ENCODE results near the gene SEC23A. TPM values are rescaled to one million over a fixed set of nuclear protein-coding genes. Genes with fewer than 3 reads are reported as not detected.

SEC23A gene
- total and polyA plus RNA-seq, 2 of the 8 experiments (the other 6 are each of a cell fraction or from before 2014, with no cell fraction given), result 30.9 to 58.2 TPM

GRCh38 chr14:39102265-39102968, 618 bp downstream of the SEC23A start:
- H4K91ac ChIP-seq (replicated peaks; ENCODE audit: insufficient read length, low read length), result no peak overlapping the region
- H3K56ac ChIP-seq (replicated peaks; ENCODE audit: insufficient read length, low read depth, low read length), result peak overlapping the region; percentile 2
- H3K4me3 ChIP-seq (ENCODE audit: extremely low read depth in 1 of 4, insufficient read depth in 2 of 4, low read depth in 3 of 4, low read length in 4 of 4), result peak overlapping the region; percentile 81 to 85 (median 82)
- peak overlapping the region; percentile 70; the same call in 1 of the 2 replicates for H3K27ac ChIP-seq (ENCODE audit: low read depth, low read length)
- H2BK20ac ChIP-seq (ENCODE audit: low read length), result no peak overlapping the region
- no peak for TF ChIP-seq GABPA (IDR thresholded peaks at IDR 0.05; ENCODE audit: borderline replicate concordance, insufficient read depth, low read length)
- no peak for TF ChIP-seq SIX5 (IDR thresholded peaks at IDR 0.05; ENCODE audit: low read depth, low read length)
- no peak for TF ChIP-seq ATF3 (IDR thresholded peaks at IDR 0.05; ENCODE audit: insufficient read depth, low read depth, low read length)
- no peak for TF ChIP-seq JUND (IDR thresholded peaks at IDR 0.05; ENCODE audit: low read length)
- ChIA-PET POLR2A (ENCODE audit: partially characterized antibody) (interaction anchor here (0.9 to 3.7 kb wide), 14 partner anchors 10 to 330 kb away, joined by 3 to 23 read pairs (median 6); partner anchors contain the start of genes FBXO33, GEMIN2, PNN and TRAPPC6B), CTCF (ENCODE audit: partially characterized antibody) (no interaction called here)
- H3K23me2 ChIP-seq (ENCODE audit: low read depth, low read length), result peaks cover 3% of the 10 kb centered on the region; the same call in 1 of the 2 replicates
- peak overlapping the region; percentile 3; the same call in 1 of the 2 replicates for H2AFZ ChIP-seq (ENCODE audit: low read length)
- H3K9ac ChIP-seq (replicated peaks in 1 of 4; ENCODE audit: extremely low read depth in 1 of 4, low read depth in 3 of 4, low read length in 3 of 4), result peak overlapping the region; percentile 78 to 87 (median 87)
- H2BK15ac ChIP-seq (ENCODE audit: low read length), result no peak overlapping the region
- no peak overlapping the region for H2AK5ac ChIP-seq (ENCODE audit: low read depth, low read length)
- no peak overlapping the region for H3K4ac ChIP-seq (replicated peaks; ENCODE audit: insufficient read length, low read depth, low read length)
- peaks cover 0 to 43% of the 10 kb centered on the region in 2 experiments; a peak in 3 of 4 replicates for H3K79me2 ChIP-seq (ENCODE audit: control insufficient read depth in 1 of 2, insufficient read depth in 2 of 2, low read length in 2 of 2)
- FAIRE-seq (no peak), DNase-seq (ENCODE audit: low read depth in 1 of 2, low spot score in 2 of 2) (no peak)
- peak overlapping the region; percentile 65 for H3K18ac ChIP-seq (ENCODE audit: extremely low read depth, low read length)
- no peaks in the 10 kb centered on the region for H3K9me3 ChIP-seq (ENCODE audit: insufficient read depth in 2 of 2, low read depth in 1 of 2, low read length in 1 of 2)
- no peak overlapping the region for H2BK120ac ChIP-seq (replicated peaks; ENCODE audit: low read depth, low read length)
- peak overlapping the region; percentile 41 for H4K5ac ChIP-seq (ENCODE audit: insufficient read length, low read depth, low read length)
- peak overlapping the region; percentile 67 to 84 for H3K4me2 ChIP-seq (ENCODE audit: insufficient read depth in 1 of 2, low read depth in 2 of 2, low read length in 2 of 2)
- H3K36me3 ChIP-seq (ENCODE audit: control insufficient read depth in 2 of 4, insufficient read depth in 4 of 4, low read length in 3 of 4), result no peaks in the 10 kb centered on the region
- H3K14ac ChIP-seq (ENCODE audit: insufficient read length), result no peak overlapping the region
- H4K8ac ChIP-seq (ENCODE audit: extremely low read depth, insufficient read depth, low read length), result no peak overlapping the region
- H2BK12ac ChIP-seq (ENCODE audit: low read depth, low read length), result no peak overlapping the region
- no peak overlapping the region for H3K23ac ChIP-seq (ENCODE audit: insufficient read length)
- no peaks in the 10 kb centered on the region for H4K20me1 ChIP-seq (replicated peaks in 1 of 2; ENCODE audit: control insufficient read depth in 1 of 2, insufficient read depth in 2 of 2, low read length in 2 of 2)
- no peaks in the 10 kb centered on the region for H3K79me1 ChIP-seq (ENCODE audit: low read depth, low read length)
- H3K4me1 ChIP-seq (replicated peaks in 1 of 4; ENCODE audit: control insufficient read depth in 3 of 4, insufficient read depth in 4 of 4, low read length in 3 of 4), result peaks cover 0 to 3% (median 1%) of the 10 kb centered on the region in 4 experiments; a peak in 3 of 7 replicates
- H2BK5ac ChIP-seq (ENCODE audit: low read depth, low read length), result peak overlapping the region; percentile 81; the same call in 1 of the 2 replicates
- WGBS, 2 experiments (ENCODE audit: extremely low coverage in 1 of 2, insufficient coverage in 1 of 2, insufficient read length in 1 of 2, insufficient replicate concordance in 2 of 2, low coverage in 1 of 2, low lambda C conversion rate in 2 of 2, missing lambda C conversion rate in 1 of 2), result 15% methylated on average over 12 of the region's 23 CpGs; no CpG with 5 or more reads in 1 of the 2 experiments
- no peaks in the 10 kb centered on the region for H3K27me3 ChIP-seq (replicated peaks in 1 of 4; ENCODE audit: control insufficient read depth in 3 of 4, extremely low read depth in 1 of 4, insufficient read depth in 3 of 4, low read length in 3 of 4)

All from H1 (cell line).